ENCODE data around the gene HSPA1A. TPM values are rescaled to one million over a fixed set of nuclear protein-coding genes. Genes with fewer than 3 reads are reported as not detected.

The HSPA1A gene
- total RNA-seq, 1 experiment from 2014 or later, result 20.3 TPM

DNA sequence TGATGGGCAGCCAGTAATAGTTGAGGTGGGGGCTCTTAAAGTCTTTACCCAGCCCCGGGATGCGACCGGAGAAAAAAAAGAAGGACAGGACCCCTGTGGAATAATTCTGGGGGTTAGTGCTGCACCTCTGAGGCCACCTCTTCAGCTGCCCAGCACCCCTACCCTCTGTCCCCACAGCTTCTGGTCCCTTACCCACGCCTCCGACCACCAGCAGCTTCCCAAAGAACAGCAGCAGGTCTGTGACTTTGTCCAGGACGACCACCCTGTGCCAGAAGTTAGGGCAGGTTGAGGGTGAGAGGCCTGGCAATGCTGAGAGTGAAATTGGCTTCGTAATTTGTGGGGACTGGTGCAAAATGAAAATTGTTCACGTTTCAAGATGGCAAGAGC, 49.5 kb downstream of the HSPA1A start:
- Mint-ChIP-seq H3K27me3 (ENCODE audit: insufficient read depth, unreplicated experiment) (no peaks in the 10 kb centered on the region), H3K36me3 (ENCODE audit: insufficient read depth, unreplicated experiment) (peaks cover 9% of the 10 kb centered on the region), H3K4me3 (ENCODE audit: unreplicated experiment) (no peak overlapping the region), H3K27ac (ENCODE audit: low read depth, unreplicated experiment) (no peak overlapping the region), H3K9me3 (ENCODE audit: unreplicated experiment) (no peaks in the 10 kb centered on the region), H3K4me1 (ENCODE audit: insufficient read depth, unreplicated experiment) (peaks cover 10% of the 10 kb centered on the region)
- TF ChIP-seq, protein P1, sequence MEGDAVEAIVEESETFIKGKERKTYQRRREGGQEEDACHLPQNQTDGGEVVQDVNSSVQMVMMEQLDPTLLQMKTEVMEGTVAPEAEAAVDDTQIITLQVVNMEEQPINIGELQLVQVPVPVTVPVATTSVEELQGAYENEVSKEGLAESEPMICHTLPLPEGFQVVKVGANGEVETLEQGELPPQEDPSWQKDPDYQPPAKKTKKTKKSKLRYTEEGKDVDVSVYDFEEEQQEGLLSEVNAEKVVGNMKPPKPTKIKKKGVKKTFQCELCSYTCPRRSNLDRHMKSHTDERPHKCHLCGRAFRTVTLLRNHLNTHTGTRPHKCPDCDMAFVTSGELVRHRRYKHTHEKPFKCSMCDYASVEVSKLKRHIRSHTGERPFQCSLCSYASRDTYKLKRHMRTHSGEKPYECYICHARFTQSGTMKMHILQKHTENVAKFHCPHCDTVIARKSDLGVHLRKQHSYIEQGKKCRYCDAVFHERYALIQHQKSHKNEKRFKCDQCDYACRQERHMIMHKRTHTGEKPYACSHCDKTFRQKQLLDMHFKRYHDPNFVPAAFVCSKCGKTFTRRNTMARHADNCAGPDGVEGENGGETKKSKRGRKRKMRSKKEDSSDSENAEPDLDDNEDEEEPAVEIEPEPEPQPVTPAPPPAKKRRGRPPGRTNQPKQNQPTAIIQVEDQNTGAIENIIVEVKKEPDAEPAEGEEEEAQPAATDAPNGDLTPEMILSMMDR (IDR thresholded peaks at IDR 0.05; ENCODE audit: unreplicated experiment), result no peak
- CTCF ChIA-PET, result interaction anchor here (0.7 to 1.1 kb wide), 5 partner anchors 19 to 153 kb away, joined by 3 to 5 read pairs (median 3); no protein-coding TSS in a partner anchor
- intact Hi-C loops (cut with micrococcal nuclease), result no loop called here
- POLR2A ChIA-PET, result interaction anchor here (0.5 to 1.8 kb wide), 2 partner anchors 153 to 189 kb away, joined by 3 to 4 read pairs; no protein-coding TSS in a partner anchor
- no TSS peak for BruUV-seq (replicated peaks)
- DNase-seq (ENCODE audit: unreplicated experiment), result no peak

DNA sequence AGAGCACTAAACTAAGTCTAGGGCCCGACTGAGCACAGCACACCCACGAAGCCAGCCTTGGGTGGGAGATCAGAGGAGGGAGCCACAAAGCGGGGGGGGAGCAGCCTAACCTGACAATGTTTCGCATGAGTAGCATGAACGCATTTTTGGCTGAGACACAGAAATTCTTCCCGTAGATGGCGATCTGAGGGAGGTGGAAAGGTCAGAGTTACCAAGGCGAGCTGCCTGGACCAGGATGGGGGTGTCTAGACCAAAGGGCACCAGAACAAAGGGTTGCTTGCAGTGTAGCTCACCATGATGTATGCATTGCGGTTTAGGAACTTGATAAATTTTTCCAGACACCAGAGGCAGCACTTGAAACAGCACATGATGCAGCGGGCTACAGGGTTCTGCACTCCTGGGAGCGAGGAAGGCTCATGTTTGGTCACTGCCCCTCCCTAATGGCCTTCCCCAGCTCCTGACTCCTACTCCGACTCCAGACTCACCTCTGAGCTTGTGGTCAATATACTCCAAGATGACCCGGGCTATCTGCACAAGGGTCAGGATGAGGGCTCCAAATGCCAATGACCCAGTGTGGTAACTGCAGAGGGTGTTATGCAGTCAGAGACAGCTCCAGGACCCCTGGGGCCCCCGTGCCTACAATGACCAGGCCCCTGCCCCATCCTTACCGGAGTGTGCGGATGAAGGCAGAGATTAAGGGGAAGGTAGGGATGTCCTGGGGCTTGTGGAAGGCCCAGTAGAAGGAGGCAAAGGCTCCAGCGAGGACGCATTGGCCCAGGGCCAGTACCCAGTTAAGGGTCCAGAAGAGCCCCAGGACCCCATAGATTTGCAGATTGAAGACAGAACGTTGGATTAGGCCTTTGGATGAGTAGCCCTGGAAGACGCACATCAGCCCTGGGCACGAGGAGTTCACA, 50.1 kb downstream of the HSPA1A start:
- intact Hi-C loops (cut with micrococcal nuclease), result no loop called here
- H3K4me1 Mint-ChIP-seq (ENCODE audit: insufficient read depth, unreplicated experiment), result peaks cover 10% of the 10 kb centered on the region
- no peaks in the 10 kb centered on the region for H3K27me3 Mint-ChIP-seq (ENCODE audit: insufficient read depth, unreplicated experiment)
- no TSS peak for BruUV-seq (replicated peaks)
- no peak overlapping the region for H3K27ac Mint-ChIP-seq (ENCODE audit: low read depth, unreplicated experiment)
- CTCF ChIA-PET, result interaction anchor here (0.6 to 1.1 kb wide), 3 partner anchors 18 to 35 kb away, joined by 3 to 5 read pairs (median 3); no protein-coding TSS in a partner anchor
- H3K4me3 Mint-ChIP-seq (ENCODE audit: unreplicated experiment), result no peak overlapping the region
- no peak for DNase-seq (ENCODE audit: unreplicated experiment)
- no peaks in the 10 kb centered on the region for H3K9me3 Mint-ChIP-seq (ENCODE audit: unreplicated experiment)
- H3K36me3 Mint-ChIP-seq (ENCODE audit: insufficient read depth, unreplicated experiment), result peaks cover 7% of the 10 kb centered on the region
- POLR2A ChIA-PET, result interaction anchor here (0.5 to 1.8 kb wide), 3 partner anchors 34 to 190 kb away, joined by 3 to 4 read pairs (median 3); no protein-coding TSS in a partner anchor
- TF ChIP-seq, protein P1 (IDR thresholded peaks at IDR 0.05; ENCODE audit: unreplicated experiment), result no peak

Other genes with a start within 250 kb of the HSPA1A start
- not detected in 2 replicates for gene LTA, start 243.3 kb upstream of the HSPA1A start, total RNA-seq (2022)
- gene TNF, start 240.0 kb upstream of the HSPA1A start, total RNA-seq (2022), result not detected in 2 replicates
- 0.37 TPM in 1 of 2 replicates, not detected in the other for gene LTB, start 233.1 kb upstream of the HSPA1A start, total RNA-seq (2022)
- not detected in 2 replicates for gene LST1, start 229.3 kb upstream of the HSPA1A start, total RNA-seq (2022)
- not detected in 2 replicates for gene NCR3, start 222.5 kb upstream of the HSPA1A start, total RNA-seq (2022)
- gene AIF1, start 200.3 kb upstream of the HSPA1A start, total RNA-seq (2022), result not detected in 2 replicates
- 247 and 266 TPM in 2 replicates for gene PRRC2A, start 194.8 kb upstream of the HSPA1A start, total RNA-seq (2022)
- gene BAG6, start 162.9 kb upstream of the HSPA1A start, total RNA-seq (2022), result 290 and 291 TPM in 2 replicates
- 5.0 and 5.2 TPM in 2 replicates for gene APOM, start 159.6 kb upstream of the HSPA1A start, total RNA-seq (2022)
- gene C6orf47, start 154.8 kb upstream of the HSPA1A start, total RNA-seq (2022), result 15.5 and 16.6 TPM in 2 replicates
- gene GPANK1, start 150.5 kb upstream of the HSPA1A start, total RNA-seq (2022), result 13.0 and 13.6 TPM in 2 replicates
- gene CSNK2B, start 149.5 kb upstream of the HSPA1A start, total RNA-seq (2022), result 197 and 209 TPM in 2 replicates
- gene LY6G5B, start 145.6 kb upstream of the HSPA1A start, total RNA-seq (2022), result 14.4 and 16.0 TPM in 2 replicates
- gene LY6G5C, start 134.5 kb upstream of the HSPA1A start, total RNA-seq (2022), result 0.64 and 1.4 TPM in 2 replicates
- gene ABHD16A, start 112.2 kb upstream of the HSPA1A start, total RNA-seq (2022), result 32.1 and 42.7 TPM in 2 replicates
- gene LY6G6F, start 108.7 kb upstream of the HSPA1A start, total RNA-seq (2022), result not detected in 2 replicates
- gene LY6G6D, start 100.2 kb upstream of the HSPA1A start, total RNA-seq (2022), result not detected in 2 replicates
- gene LY6G6C, start 93.8 kb upstream of the HSPA1A start, total RNA-seq (2022), result 0.32 TPM in 1 of 2 replicates, not detected in the other
- not detected in 2 replicates for gene MPIG6B, start 92.2 kb upstream of the HSPA1A start, total RNA-seq (2022)
- gene DDAH2, start 86.2 kb upstream of the HSPA1A start, total RNA-seq (2022), result 8.5 and 13.5 TPM in 2 replicates
- gene CLIC1, start 79.0 kb upstream of the HSPA1A start, total RNA-seq (2022), result 511 and 632 TPM in 2 replicates
- gene MSH5, start 75.5 kb upstream of the HSPA1A start, total RNA-seq (2022), result 36.6 and 43.1 TPM in 2 replicates
- 4.3 and 5.1 TPM in 2 replicates for gene SAPCD1, start 52.9 kb upstream of the HSPA1A start, total RNA-seq (2022)
- gene VWA7, start 38.2 kb upstream of the HSPA1A start, total RNA-seq (2022), result 2.0 and 3.1 TPM in 2 replicates
- gene VARS1, start 19.8 kb upstream of the HSPA1A start, total RNA-seq (2022), result 133 and 200 TPM in 2 replicates
- gene LSM2, start 8.6 kb upstream of the HSPA1A start, total RNA-seq (2022), result 36.9 and 47.4 TPM in 2 replicates
- 0.35 and 0.79 TPM in 2 replicates for gene HSPA1L, start 260 bp upstream of the HSPA1A start, total RNA-seq (2022)
- 29.8 and 51.6 TPM in 2 replicates for gene HSPA1B, start 12.2 kb downstream of the HSPA1A start, total RNA-seq (2022)
- gene NEU1, start 47.3 kb downstream of the HSPA1A start, total RNA-seq (2022), result 19.7 and 43.8 TPM in 2 replicates
- not detected in 2 replicates for gene SLC44A4, start 63.5 kb downstream of the HSPA1A start, total RNA-seq (2022)
- gene EHMT2, start 82.2 kb downstream of the HSPA1A start, total RNA-seq (2022), result 20.2 and 21.8 TPM in 2 replicates
- 3.6 and 4.0 TPM in 2 replicates for gene ZBTB12, start 86.5 kb downstream of the HSPA1A start, total RNA-seq (2022)
- not detected in 2 replicates for gene C2, start 112.2 kb downstream of the HSPA1A start, total RNA-seq (2022)
- 24.5 and 24.6 TPM in 2 replicates for gene CFB, start 130.6 kb downstream of the HSPA1A start, total RNA-seq (2022)
- gene NELFE, start 143.4 kb downstream of the HSPA1A start, total RNA-seq (2022), result 90.7 and 113 TPM in 2 replicates
- gene SKIC2, start 143.6 kb downstream of the HSPA1A start, total RNA-seq (2022), result 53.1 and 66.2 TPM in 2 replicates
- gene DXO, start 156.6 kb downstream of the HSPA1A start, total RNA-seq (2022), result 39.1 and 41.4 TPM in 2 replicates
- 7.7 and 16.2 TPM in 2 replicates for gene C4A, start 166.5 kb downstream of the HSPA1A start, total RNA-seq (2022)
- gene C4B, start 199.3 kb downstream of the HSPA1A start, total RNA-seq (2022), result 7.7 and 12.7 TPM in 2 replicates
- 0.33 and 0.88 TPM in 2 replicates for gene CYP21A2, start 222.9 kb downstream of the HSPA1A start, total RNA-seq (2022)

Data from MCF 10A (cell line).